Subcutaneous adipose tissue (tissue), 4 donors: ENCODE results near the gene SKI. TPM values are rescaled to one million over a fixed set of nuclear protein-coding genes. Genes with fewer than 3 reads are reported as not detected.

Experiments
- total RNA-seq, 4 donors: library from RNA; depleted of rRNA; stranded (reverse); fragments of >200 nt; gene quantifications; one replicate each; pipeline ENCODE4 v1.1.0, GENCODE V29; 2016
- TF ChIP-seq, protein P1 (sequence below): fragments of 450-650 bp; IDR thresholded peaks from one replicate; pipeline ENCODE4 v1.5.1; 2016; ENCODE audit warnings: low read depth, mild to moderate bottlenecking, control low read depth, antibody characterized with exemption, moderate library complexity

SKI gene
- total RNA-seq, 4 donors from 2014 or later: 24.3 to 67.6 (median 27.8) TPM

- TF ChIP-seq, protein P1, sequence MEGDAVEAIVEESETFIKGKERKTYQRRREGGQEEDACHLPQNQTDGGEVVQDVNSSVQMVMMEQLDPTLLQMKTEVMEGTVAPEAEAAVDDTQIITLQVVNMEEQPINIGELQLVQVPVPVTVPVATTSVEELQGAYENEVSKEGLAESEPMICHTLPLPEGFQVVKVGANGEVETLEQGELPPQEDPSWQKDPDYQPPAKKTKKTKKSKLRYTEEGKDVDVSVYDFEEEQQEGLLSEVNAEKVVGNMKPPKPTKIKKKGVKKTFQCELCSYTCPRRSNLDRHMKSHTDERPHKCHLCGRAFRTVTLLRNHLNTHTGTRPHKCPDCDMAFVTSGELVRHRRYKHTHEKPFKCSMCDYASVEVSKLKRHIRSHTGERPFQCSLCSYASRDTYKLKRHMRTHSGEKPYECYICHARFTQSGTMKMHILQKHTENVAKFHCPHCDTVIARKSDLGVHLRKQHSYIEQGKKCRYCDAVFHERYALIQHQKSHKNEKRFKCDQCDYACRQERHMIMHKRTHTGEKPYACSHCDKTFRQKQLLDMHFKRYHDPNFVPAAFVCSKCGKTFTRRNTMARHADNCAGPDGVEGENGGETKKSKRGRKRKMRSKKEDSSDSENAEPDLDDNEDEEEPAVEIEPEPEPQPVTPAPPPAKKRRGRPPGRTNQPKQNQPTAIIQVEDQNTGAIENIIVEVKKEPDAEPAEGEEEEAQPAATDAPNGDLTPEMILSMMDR: no peak
Measured at GRCh38 chr1:2316451-2316961, 88.4 kb downstream of the SKI start.

GRCh38 chr1:2317230-2318065 is 89.3 kb downstream of the SKI start:
- TF ChIP-seq, protein P1: no peak

- TF ChIP-seq, protein P1: no peak
Measured at GRCh38 chr1:2318314-2319278, 90.5 kb downstream of the SKI start.

DNA sequence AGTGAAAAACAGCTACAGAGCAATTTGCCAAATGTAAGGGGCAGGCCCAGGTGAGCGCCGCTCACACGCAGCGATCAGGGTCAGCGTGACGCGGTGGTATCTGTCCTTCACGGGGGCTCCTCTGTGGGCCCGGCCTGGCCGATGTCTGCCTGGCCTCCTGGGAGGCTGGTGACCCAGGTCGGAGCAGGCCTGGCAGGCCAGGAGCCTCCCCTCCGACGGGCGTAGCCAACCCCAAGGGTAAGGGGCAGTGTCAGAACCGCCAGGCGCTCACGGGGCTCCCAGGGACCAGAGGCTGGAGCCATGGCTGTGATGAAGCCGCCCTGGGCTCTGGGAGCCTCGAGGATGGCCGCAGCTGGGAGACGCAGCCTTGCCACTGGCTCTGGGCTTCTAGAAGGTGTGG is 91.2 kb downstream of the SKI start:
- TF ChIP-seq, protein P1: no peak

DNA sequence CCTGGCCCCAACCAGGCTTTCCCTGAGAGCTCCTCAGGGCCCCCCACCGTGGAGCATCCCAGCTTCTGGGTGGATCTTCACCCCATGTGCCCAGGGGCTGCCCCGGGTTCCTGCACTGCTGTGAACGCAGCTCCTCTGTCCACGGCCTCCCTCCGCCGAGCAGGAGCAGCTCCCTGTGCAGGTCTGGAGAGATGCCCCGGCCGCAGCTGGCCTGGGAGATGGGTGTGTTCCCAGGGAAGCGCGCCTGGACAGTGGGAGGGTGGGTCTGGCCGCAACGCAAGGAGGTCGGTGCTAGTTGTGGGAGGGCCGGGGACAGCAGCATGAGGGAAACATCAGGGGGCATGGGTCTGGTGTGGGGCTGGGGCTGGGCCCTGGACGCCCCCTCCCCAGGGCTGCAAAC is 91.9 kb downstream of the SKI start:
- TF ChIP-seq, protein P1: no peak

DNA sequence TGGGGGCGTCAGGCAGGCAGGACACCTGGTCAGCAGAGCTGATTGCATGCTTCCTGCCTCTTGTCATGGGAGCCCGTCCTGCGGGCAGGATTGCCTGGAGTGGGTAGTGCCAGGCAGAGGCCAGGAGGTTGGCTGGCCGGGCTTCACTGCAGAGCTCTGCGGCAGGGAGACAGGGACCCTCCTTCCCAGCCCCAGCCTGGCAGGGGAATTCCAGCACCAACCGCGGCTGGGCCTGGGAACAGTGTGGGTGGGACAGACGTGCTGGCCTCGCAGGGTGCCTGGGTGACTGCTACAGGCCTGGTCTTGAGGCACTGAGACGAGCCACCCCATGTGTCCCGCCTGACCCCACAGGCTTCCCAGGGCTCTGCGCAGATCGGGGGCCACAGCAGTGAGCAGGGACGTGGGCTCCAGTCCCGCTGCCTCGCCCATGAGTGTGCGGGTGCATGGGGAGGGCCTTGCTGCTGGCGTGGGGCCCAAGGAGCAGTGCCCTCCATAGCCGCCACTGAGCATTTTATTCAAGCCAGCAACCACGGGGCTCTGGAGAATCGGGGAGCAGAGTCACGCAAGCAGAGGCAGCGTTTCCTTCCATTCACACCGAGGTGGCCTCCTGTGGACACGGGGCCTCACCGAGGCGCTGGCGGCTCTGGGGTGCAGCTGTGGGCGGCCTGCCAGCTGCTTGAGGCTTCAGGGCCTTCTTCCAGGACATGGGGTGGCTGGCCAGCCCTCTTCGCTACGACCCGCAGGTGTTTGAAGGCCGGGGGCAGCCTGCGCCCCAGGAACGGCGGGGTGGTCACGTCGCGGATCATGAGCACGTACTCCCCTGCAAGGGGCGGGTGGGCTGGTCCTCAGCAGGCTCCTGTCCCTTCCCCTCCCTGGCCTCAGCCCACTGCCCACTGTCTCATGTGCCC is 92.9 kb downstream of the SKI start:
- TF ChIP-seq, protein P1: no peak
